Neuronal stem cell (in vitro differentiated cells): ENCODE measurements around the gene SLC35D1.

ENCODE experiments used
- DNase-seq: peaks from one replicate; pipeline ENCODE4 v3.0.0-alpha.2; 2013; ENCODE audit warnings: low spot score
- H2AFZ ChIP-seq: one replicate; pipeline ENCODE4 v1.6.1; 2013; ENCODE audit warnings: mild to moderate bottlenecking, low read length, inconsistent platforms
- H2AK5ac ChIP-seq: 2 replicates; pipeline ENCODE4 v1.6.1; 2013; ENCODE audit warnings: low read depth, mild to moderate bottlenecking, inconsistent platforms, low read length, moderate library complexity, mixed read lengths
- H2BK120ac ChIP-seq: 2 replicates; pipeline ENCODE4 v1.6.1; 2013; ENCODE audit warnings: low read depth, mild to moderate bottlenecking, inconsistent platforms, low read length, moderate library complexity, mixed read lengths
- H2BK12ac ChIP-seq: one replicate; pipeline ENCODE4 v1.6.1; 2013; ENCODE audit warnings: low read length, inconsistent platforms
- H2BK15ac ChIP-seq: 2 replicates; pipeline ENCODE4 v1.6.1; 2013; ENCODE audit warnings: mild to moderate bottlenecking, low read length, inconsistent platforms, mixed read lengths
- H2BK5ac ChIP-seq: one replicate; pipeline ENCODE4 v1.6.1; 2013; ENCODE audit warnings: inconsistent platforms, mild to moderate bottlenecking, low read length, moderate library complexity
- H3K14ac ChIP-seq: one replicate; pipeline ENCODE4 v1.6.1; 2013; ENCODE audit warnings: low read length, inconsistent platforms
- H3K18ac ChIP-seq: 2 replicates; pipeline ENCODE4 v1.6.1; 2013; ENCODE audit warnings: low read length, inconsistent platforms
- H3K23ac ChIP-seq: 2 replicates; pipeline ENCODE4 v1.6.1; 2013; ENCODE audit warnings: low read depth, mild to moderate bottlenecking, mixed read lengths, low read length, inconsistent platforms; ENCODE audit not compliant: poor library complexity
- H3K27ac ChIP-seq: replicated peaks from 3 replicates; pipeline ENCODE4 v1.5.1; 2013; ENCODE audit warnings: low read length, inconsistent platforms
- H3K27me3 ChIP-seq, 3 experiments: 2 replicates each; pipeline ENCODE4 v1.6.1; 2013; ENCODE audit warnings: low read length in 3 of 3, mild to moderate bottlenecking in 2 of 3, inconsistent platforms in 1 of 3, low read depth in 1 of 3, mixed read lengths in 1 of 3, moderate library complexity in 1 of 3; ENCODE audit not compliant: control insufficient read depth in 3 of 3, insufficient read depth in 3 of 3
- H3K36me3 ChIP-seq, 2 donors: replicated peaks in 1 of 2; 2 replicates each; pipeline ENCODE4 v1.6.1; 2013; ENCODE audit warnings: low read length in 2 of 2; ENCODE audit not compliant: control insufficient read depth in 2 of 2, insufficient read depth in 2 of 2
- H3K4ac ChIP-seq: 2 replicates; pipeline ENCODE4 v1.6.1; 2013; ENCODE audit warnings: inconsistent platforms, mild to moderate bottlenecking, low read length, moderate library complexity
- H3K4me1 ChIP-seq, 2 donors: 1 replicate in 1 of 2; 2 replicates in 1 of 2; pipeline ENCODE4 v1.6.1; 2013; ENCODE audit warnings: low read length in 2 of 2, low read depth in 1 of 2; ENCODE audit not compliant: control insufficient read depth in 2 of 2, insufficient read depth in 1 of 2
- H3K4me2 ChIP-seq: one replicate; pipeline ENCODE4 v1.6.1; 2013; ENCODE audit warnings: mild to moderate bottlenecking, low read length, inconsistent platforms; ENCODE audit not compliant: insufficient read depth, poor library complexity, severe bottlenecking
- H3K4me3 ChIP-seq, 2 donors: 2 replicates each; pipeline ENCODE4 v1.5.1; 2013; ENCODE audit warnings: low read length in 2 of 2, mild to moderate bottlenecking in 2 of 2, inconsistent platforms in 1 of 2, moderate library complexity in 1 of 2
- H3K79me1 ChIP-seq: one replicate; pipeline ENCODE4 v1.6.1; 2013; ENCODE audit warnings: low read depth, mild to moderate bottlenecking, inconsistent platforms, low read length, moderate library complexity
- H3K9ac ChIP-seq: one replicate; pipeline ENCODE4 v1.6.1; 2013; ENCODE audit warnings: mild to moderate bottlenecking, low read depth, low read length, inconsistent platforms; ENCODE audit not compliant: poor library complexity
- H3K9me3 ChIP-seq, 2 donors: replicated peaks in 1 of 2; 2 replicates each; pipeline versions ENCODE3 to v1.6.1; 2013; ENCODE audit warnings: low read length in 2 of 2, mild to moderate bottlenecking in 2 of 2, inconsistent platforms in 1 of 2, low read depth in 1 of 2, mixed read lengths in 1 of 2, moderate library complexity in 1 of 2; ENCODE audit not compliant: control insufficient read depth in 2 of 2, insufficient read depth in 1 of 2
- H4K8ac ChIP-seq: one replicate; pipeline ENCODE4 v1.6.1; 2013; ENCODE audit warnings: low read depth, mild to moderate bottlenecking, inconsistent platforms, low read length, moderate library complexity
- H4K91ac ChIP-seq: one replicate; pipeline ENCODE4 v1.6.1; 2013; ENCODE audit warnings: low read length, low read depth, mild to moderate bottlenecking, inconsistent platforms; ENCODE audit not compliant: poor library complexity
- WGBS, 2 donors: extraction: QIAGEN DNeasy Blood & Tissue Kit; methylation state at CpG; one replicate each; pipeline ENCODE4 v1.1.7; 2013; ENCODE audit warnings: missing lambda C conversion rate in 2 of 2, mixed read lengths in 1 of 2; ENCODE audit not compliant: insufficient read length in 2 of 2, insufficient replicate concordance in 1 of 2; ENCODE audit errors: extremely low coverage in 2 of 2; 5-methylcytosine and 5-hydroxymethylcytosine counted together

SLC35D1 gene

GRCh38 chr1:67041841-67042503, 12.0 kb downstream of the SLC35D1 start:
- Histone ChIP-seq H3K4ac (no peak overlapping the region), H3K23ac (no peak overlapping the region), H3K27me3 (no peaks in the 10 kb centered on the region), H3K27ac (no peak overlapping the region), H2BK15ac (no peak overlapping the region), H3K4me3 (no peak overlapping the region), H4K8ac (no peak overlapping the region), H2BK5ac (no peak overlapping the region), H3K4me2 (no peak overlapping the region), H3K9me3 (peaks cover 0 to under 1% of the 10 kb centered on the region in 2 donors), H4K91ac (no peak overlapping the region), H3K36me3 (peaks cover 2 to 90% of the 10 kb centered on the region in 2 donors), H2BK12ac (no peak overlapping the region), H3K79me1 (no peaks in the 10 kb centered on the region), H3K18ac (no peak overlapping the region), H2AK5ac (no peak overlapping the region), H2BK120ac (no peak overlapping the region), H2AFZ (no peak overlapping the region), H3K9ac (no peak overlapping the region), H3K14ac (no peak overlapping the region), H3K4me1 (peaks cover 0 to 15% of the 10 kb centered on the region in 2 donors)
- DNase-seq = no peak
- no CpG with 5 or more reads among the region's 5 CpGs for WGBS, 2 donors

DNA sequence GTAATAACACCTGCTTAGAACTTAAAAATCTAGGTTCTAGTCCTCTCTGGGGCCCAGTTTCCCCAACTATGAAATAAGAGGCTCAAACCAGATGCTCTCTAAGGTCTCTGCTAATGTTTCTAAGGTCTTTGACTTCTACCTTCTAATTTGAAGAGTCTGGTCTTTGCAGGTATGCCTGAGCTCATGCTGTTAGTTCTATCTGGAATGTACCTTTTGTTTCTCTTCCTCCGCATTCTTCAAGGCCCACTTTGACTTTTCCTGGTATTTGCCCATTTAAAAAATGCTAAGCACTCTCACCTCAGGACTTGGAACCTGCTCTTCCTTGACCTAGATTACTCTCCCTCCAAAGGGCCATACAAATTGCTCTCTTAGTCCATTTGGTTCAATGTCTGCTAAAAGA, 13.5 kb downstream of the SLC35D1 start:
- Histone ChIP-seq H3K23ac (no peak overlapping the region), H4K8ac (no peak overlapping the region), H2AFZ (no peak overlapping the region), H2AK5ac (no peak overlapping the region), H3K9ac (no peak overlapping the region), H3K4me1 (peaks cover 0 to 15% of the 10 kb centered on the region in 2 donors), H2BK5ac (no peak overlapping the region), H3K14ac (no peak overlapping the region), H2BK15ac (no peak overlapping the region), H3K36me3 (peaks cover 2 to 88% of the 10 kb centered on the region in 2 donors), H4K91ac (no peak overlapping the region), H3K79me1 (no peaks in the 10 kb centered on the region), H2BK12ac (no peak overlapping the region), H3K9me3 (peaks cover 0 to 13% of the 10 kb centered on the region in 2 donors), H3K4ac (no peak overlapping the region), H3K4me3 (no peak overlapping the region), H3K18ac (no peak overlapping the region), H3K4me2 (no peak overlapping the region), H2BK120ac (no peak overlapping the region), H3K27ac (no peak overlapping the region), H3K27me3 (no peaks in the 10 kb centered on the region)
- no CpG with 5 or more reads among the region's 1 CpG for WGBS, 2 donors
- no peak for DNase-seq

DNA sequence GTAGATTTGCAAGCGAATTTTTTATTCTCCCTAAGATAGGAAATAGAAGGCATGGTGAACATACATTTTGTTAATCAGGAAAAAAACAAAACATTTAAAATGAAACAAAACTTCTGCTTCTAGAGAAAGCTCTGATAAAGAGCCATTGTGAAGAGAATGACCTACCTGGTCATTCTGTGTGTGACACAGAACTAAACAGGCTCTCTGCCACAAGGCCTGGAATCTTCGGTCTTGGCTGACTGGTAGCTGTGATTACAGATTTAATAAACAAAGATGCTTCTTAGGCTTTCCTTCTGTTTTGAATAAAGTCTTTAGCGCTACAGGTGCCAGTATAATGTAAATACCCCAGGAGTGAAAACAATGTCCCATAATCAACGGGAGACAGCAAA, 22.1 kb downstream of the SLC35D1 start:
- Histone ChIP-seq H4K8ac (no peak overlapping the region), H2BK5ac (no peak overlapping the region), H3K27me3 (no peaks in the 10 kb centered on the region), H4K91ac (no peak overlapping the region), H3K4ac (no peak overlapping the region), H3K4me3 (no peak overlapping the region), H3K36me3 (peaks cover 0 to 51% of the 10 kb centered on the region in 2 donors), H3K18ac (no peak overlapping the region), H3K14ac (no peak overlapping the region), H2AFZ (no peak overlapping the region), H2BK12ac (no peak overlapping the region), H3K79me1 (no peaks in the 10 kb centered on the region), H3K23ac (no peak overlapping the region), H3K4me2 (no peak overlapping the region), H2AK5ac (no peak overlapping the region), H3K9me3 (peaks cover 0 to 32% of the 10 kb centered on the region in 2 donors), H2BK15ac (no peak overlapping the region), H3K9ac (no peak overlapping the region), H3K4me1 (no peaks in the 10 kb centered on the region), H3K27ac (no peak overlapping the region), H2BK120ac (no peak overlapping the region)
- DNase-seq = no peak
- WGBS, 2 donors = no CpG with 5 or more reads among the region's 4 CpGs

- H2BK12ac ChIP-seq = no peak overlapping the region
- no peak overlapping the region for H4K8ac ChIP-seq
- H3K27ac ChIP-seq = no peak overlapping the region
- no peak overlapping the region for H3K9ac ChIP-seq
- no peak overlapping the region for H2BK15ac ChIP-seq
- H3K9me3 ChIP-seq = peaks cover 0 to 26% of the 10 kb centered on the region in 2 donors
- no peak for DNase-seq
- no peak overlapping the region for H3K14ac ChIP-seq
- no peak overlapping the region for H4K91ac ChIP-seq
- H3K36me3 ChIP-seq = peaks cover 0 to 47% of the 10 kb centered on the region in 2 donors
- no peak overlapping the region for H3K23ac ChIP-seq
- H2BK120ac ChIP-seq = no peak overlapping the region
- H3K4me2 ChIP-seq = no peak overlapping the region
- no peak overlapping the region for H2AFZ ChIP-seq
- H3K4me3 ChIP-seq = no peak overlapping the region
- H2AK5ac ChIP-seq = no peak overlapping the region
- no peaks in the 10 kb centered on the region for H3K4me1 ChIP-seq
- no peak overlapping the region for H3K18ac ChIP-seq
- WGBS, 2 donors = no CpG with 5 or more reads among the region's 5 CpGs
- H3K4ac ChIP-seq = no peak overlapping the region
- no peak overlapping the region for H2BK5ac ChIP-seq
- no peaks in the 10 kb centered on the region for H3K27me3 ChIP-seq
- H3K79me1 ChIP-seq = no peaks in the 10 kb centered on the region
Measured at GRCh38 chr1:67031121-67031858, 22.7 kb downstream of the SLC35D1 start.
